ENCODE data around the gene PRRC2A.

DNA sequence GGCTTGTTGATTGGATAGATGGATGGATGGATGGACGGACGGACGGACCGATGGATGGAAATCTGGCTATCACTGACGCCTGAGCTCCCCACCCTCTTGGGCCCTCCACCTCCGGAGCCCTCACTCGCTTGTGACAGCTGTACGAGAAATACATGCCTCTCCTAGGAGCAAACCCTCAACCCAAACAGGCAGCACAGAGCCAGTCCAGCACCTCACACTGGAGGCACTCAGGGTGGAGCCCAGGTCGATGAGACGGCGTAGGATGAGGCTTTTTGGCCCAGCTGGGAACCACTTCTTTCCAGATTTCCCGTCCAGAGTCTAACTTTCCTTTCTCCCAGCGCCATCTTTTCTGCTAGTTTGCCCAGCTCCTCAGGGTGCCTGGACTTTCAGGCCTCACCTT lies 63.1 kb downstream of the PRRC2A start:
- TF ChIP-seq ZNF707 (tag by site-specific recombination; IDR thresholded peaks at IDR 0.05) = no peak
- TF ChIP-seq ZNF624 (tag by site-specific recombination; IDR thresholded peaks at IDR 0.05) = no peak
- TF ChIP-seq ZBTB7A (tag by site-specific recombination; IDR thresholded peaks at IDR 0.05; ENCODE audit: low read depth) = no peak
- TF ChIP-seq ZNF768 (tag by site-specific recombination; IDR thresholded peaks at IDR 0.05) = no peak
- no peak for TF ChIP-seq ZBTB21 (tag by site-specific recombination; IDR thresholded peaks at IDR 0.05)
- no peak for TF ChIP-seq GLI4 (tag by site-specific recombination; IDR thresholded peaks at IDR 0.05)
- no peak for TF ChIP-seq ZNF239 (tag by site-specific recombination; IDR thresholded peaks at IDR 0.05)
- no peak for TF ChIP-seq ZNF174 (tag by site-specific recombination; IDR thresholded peaks at IDR 0.05)
- TF ChIP-seq, protein P1, sequence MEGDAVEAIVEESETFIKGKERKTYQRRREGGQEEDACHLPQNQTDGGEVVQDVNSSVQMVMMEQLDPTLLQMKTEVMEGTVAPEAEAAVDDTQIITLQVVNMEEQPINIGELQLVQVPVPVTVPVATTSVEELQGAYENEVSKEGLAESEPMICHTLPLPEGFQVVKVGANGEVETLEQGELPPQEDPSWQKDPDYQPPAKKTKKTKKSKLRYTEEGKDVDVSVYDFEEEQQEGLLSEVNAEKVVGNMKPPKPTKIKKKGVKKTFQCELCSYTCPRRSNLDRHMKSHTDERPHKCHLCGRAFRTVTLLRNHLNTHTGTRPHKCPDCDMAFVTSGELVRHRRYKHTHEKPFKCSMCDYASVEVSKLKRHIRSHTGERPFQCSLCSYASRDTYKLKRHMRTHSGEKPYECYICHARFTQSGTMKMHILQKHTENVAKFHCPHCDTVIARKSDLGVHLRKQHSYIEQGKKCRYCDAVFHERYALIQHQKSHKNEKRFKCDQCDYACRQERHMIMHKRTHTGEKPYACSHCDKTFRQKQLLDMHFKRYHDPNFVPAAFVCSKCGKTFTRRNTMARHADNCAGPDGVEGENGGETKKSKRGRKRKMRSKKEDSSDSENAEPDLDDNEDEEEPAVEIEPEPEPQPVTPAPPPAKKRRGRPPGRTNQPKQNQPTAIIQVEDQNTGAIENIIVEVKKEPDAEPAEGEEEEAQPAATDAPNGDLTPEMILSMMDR (tag by site-specific recombination; IDR thresholded peaks at IDR 0.05) = no peak
- TF ChIP-seq ZBTB8A (tag by site-specific recombination; IDR thresholded peaks at IDR 0.05) = no peak
- TF ChIP-seq ZBTB17 (tag by site-specific recombination; IDR thresholded peaks at IDR 0.05) = no peak
- TF ChIP-seq ZNF16 (tag by site-specific recombination; IDR thresholded peaks at IDR 0.05; ENCODE audit: low read depth) = no peak
- TF ChIP-seq, protein P2, sequence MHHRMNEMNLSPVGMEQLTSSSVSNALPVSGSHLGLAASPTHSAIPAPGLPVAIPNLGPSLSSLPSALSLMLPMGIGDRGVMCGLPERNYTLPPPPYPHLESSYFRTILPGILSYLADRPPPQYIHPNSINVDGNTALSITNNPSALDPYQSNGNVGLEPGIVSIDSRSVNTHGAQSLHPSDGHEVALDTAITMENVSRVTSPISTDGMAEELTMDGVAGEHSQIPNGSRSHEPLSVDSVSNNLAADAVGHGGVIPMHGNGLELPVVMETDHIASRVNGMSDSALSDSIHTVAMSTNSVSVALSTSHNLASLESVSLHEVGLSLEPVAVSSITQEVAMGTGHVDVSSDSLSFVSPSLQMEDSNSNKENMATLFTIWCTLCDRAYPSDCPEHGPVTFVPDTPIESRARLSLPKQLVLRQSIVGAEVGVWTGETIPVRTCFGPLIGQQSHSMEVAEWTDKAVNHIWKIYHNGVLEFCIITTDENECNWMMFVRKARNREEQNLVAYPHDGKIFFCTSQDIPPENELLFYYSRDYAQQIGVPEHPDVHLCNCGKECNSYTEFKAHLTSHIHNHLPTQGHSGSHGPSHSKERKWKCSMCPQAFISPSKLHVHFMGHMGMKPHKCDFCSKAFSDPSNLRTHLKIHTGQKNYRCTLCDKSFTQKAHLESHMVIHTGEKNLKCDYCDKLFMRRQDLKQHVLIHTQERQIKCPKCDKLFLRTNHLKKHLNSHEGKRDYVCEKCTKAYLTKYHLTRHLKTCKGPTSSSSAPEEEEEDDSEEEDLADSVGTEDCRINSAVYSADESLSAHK (tag by site-specific recombination; IDR thresholded peaks at IDR 0.05) = no peak
